HG03045 (cell line): Measurements from ENCODE around the gene BTBD8.

Experiments
- ATAC-seq: cut with Tn5 transposase; IDR thresholded peaks from one replicate; pipeline ENCODE4 v1.9.1; 2021; ENCODE audit warnings: mild to moderate bottlenecking, moderate library complexity; ENCODE audit not compliant: unreplicated experiment

BTBD8 gene

DNA sequence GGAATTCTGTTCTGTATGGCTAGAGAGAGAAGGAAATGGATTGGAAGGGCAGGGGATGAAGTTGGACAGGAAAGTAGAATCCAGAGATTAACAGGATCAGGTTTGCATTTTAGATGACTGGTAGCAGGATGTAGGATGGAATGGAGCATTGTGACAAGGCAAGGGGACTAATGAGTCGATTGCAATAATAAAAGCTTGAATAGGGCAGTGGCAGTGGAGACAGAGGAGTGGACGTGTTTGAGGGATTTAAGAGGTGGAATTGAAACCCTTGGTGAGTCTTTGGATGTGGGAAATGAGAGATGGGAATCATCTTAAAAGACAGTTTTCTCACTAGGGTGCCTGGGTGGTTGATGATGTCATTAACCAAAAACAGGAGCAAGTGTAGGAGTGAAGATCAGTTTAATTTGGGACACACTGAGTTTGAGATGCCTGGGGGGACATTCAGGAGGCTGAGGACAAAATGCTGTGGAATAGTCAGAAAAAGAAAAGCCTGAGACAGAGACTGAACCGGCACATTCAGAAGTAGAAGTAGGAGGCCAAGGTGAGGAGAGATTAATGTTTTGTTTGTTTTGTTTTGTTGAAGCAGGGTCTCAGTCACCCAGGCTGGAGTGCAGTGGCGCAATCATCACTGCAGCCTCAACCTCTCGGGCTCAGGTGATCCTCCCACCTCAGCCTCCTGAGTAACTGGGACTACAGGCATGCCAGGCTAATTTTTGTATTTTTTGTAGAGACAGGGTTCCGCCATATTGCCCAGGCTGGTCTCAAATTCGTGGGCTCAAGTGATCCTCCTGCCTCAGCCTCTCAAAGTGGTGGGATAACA lies 108.5 kb downstream of the BTBD8 start:
- ATAC-seq: no peak

DNA sequence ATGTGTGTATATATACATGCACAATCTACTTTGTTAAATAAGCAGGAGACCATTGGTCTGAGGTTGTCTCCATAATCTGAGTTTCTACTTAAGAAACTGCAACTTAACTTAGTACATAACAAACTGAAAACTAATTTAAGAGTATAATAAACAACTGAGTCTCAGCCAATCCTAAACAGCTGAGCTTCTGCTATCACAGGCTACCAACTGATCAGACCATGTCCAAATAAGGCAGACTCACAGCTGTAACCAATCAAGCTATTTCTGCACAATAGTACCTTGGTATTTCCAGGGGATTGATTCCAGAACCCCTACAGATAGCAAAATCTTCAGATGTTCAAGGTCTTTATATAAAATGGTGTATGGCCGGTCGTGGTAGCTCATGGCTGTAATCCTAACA lies 111.6 kb downstream of the BTBD8 start:
- no peak for ATAC-seq

DNA sequence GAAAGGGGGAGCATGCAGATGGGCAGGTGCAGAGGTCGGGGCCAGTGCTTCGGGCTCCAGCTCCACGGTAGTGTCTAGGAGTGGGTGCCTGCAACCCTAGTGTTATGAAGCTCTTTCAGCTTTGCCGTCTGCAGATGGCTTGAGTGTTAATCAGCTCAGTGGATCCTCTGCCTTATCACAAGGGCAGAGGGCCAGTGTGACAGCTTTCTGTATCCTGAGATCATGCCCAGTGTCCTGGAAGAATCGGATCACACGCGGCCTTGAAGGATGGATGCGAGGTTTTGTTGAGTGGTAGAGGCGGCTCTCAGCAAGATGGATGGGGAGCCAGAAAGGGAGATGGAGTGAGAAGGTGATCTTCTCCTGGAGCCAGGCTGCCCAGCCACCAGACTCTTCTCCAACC lies 112.1 kb downstream of the BTBD8 start:
- ATAC-seq: no peak

DNA sequence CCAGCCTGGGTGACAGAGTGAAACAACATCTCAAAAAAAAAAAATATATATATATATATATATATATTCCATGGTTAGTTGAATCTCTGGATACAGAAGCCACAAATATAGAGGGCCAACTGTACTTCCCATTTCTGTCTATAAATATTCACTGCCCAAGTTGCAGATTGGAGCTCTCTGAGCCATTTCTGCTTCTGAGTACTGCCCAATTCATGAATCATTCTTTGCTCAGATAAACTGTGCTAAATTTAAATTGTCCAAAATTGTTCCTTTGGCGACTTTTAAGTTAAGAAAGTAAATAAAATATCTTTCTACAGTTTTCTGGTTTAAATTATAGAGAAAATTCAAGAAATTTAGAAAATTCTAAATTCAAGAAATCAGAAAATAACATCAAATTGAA lies 114.4 kb downstream of the BTBD8 start:
- ATAC-seq: no peak

DNA sequence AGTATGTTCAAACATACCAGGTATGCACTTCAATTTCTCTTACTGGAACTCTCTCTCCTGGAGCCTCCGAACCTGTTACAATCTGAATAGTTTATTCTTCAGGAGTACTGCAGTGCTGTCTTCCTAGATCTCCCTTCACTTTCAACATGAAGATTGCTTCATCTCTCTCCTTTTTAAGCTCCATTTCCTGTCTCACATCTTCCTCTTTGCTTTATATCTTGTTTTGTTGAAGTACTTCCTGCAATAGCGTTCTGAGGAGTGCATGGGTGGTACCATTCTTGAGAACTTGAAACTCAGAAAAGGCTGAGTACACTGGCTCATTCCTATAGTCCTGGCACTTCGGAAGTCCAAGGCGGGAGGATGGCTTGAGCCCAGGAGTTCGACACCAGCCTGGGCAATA lies 121.8 kb downstream of the BTBD8 start:
- no peak for ATAC-seq

DNA sequence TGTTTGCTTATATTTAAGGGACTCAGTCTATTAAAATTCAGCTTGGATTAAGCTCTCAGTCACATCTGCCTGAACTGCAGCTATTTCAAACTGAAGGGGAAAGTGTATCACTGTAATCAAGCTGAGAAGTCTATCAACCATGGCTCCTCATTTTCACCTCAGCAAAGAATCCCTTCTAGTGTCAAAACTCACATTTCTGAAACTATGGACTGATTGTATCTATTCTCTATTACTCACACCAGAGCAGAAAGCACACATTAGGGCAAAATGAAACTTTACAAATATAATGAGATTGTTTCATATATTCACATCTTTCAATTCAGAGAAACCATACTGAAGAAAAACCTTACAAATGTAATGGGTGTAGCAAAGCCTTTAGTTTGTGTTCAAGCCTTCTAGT lies 123.0 kb downstream of the BTBD8 start:
- ATAC-seq: no peak

DNA sequence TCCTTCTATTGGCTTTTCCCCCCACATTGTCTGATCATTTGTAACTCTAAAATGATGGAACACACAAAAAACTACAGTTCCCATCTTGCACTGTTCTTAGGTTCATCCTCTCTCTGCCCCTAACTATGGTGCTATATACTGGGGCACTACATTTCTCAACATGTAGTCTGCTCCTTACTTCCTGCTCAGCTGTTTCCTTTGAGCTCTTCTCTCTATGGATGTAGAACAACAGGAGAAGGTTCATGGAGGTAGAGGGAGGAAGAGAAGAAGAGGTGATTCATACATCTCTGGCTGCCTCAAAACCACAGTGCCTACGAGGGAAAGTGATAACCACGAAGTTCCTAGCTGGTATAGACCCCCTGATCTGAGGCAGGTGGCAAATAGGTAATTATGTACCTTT lies 130.6 kb downstream of the BTBD8 start:
- no peak for ATAC-seq

DNA sequence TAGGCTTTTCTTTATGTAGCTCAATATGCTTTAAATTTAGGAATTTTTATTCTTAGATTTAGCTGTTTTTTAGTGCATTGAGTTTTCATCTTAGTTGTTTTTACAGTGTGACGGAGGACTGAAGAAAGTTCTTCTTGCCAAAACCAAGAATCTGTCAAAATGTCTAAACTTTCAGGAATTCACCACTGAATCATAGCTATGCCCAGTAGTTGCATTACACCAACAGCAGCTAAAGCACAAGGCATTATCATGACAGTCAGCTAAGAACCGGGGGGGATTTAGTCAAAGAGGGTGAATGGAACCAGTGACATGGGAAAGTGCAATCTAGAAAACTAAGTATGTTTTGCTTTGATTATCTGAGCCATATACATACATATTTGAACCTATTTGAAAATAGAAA lies 131.0 kb downstream of the BTBD8 start:
- no peak for ATAC-seq

DNA sequence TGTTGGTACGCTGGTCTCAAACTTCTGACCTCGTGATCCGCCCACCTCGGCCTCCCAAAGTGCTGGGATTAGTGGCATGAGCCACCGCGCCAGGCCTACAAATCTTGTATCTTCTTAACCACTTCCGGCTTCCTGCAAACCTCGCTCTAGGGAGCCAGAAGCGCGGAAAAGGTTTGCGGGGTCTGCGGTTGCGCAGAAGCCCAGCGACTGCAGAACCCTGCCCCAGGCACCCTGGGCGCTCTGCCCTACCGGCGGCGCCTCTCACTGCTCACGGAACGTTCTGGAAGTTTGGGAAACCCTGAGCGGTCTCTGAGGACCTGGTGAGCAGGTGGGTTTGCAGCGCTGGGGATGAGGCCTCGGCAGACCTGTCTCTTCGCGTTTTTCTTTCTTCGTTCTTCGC lies 137.6 kb downstream of the BTBD8 start, which contains the start of gene C1orf146:
C1orf146 (plus strand) TSS at position 195 of the 400 bp plus-strand sequence. CDS start 13,506 bp downstream, outside the sequence.
- no peak for ATAC-seq

DNA sequence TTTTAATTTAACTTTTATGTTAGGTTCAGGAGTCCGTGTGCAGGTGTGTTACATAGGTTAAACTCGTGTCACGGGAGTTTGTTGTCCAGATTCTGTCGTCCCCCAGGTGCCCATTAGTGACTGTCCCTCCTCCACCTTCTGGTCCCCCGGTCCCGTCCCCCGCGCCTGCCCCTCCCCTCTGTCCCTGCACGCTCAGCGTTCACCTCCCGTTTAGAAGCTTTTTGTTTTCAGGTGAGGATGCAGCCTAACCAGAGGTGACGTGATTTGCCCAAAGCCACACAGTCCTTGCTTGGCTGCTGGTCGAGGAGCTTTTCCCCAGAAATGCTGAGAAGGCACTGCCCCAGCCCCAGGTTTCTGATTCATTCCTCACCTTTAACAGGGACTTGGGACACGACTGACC lies 138.4 kb downstream of the BTBD8 start:
- ATAC-seq: no peak

DNA sequence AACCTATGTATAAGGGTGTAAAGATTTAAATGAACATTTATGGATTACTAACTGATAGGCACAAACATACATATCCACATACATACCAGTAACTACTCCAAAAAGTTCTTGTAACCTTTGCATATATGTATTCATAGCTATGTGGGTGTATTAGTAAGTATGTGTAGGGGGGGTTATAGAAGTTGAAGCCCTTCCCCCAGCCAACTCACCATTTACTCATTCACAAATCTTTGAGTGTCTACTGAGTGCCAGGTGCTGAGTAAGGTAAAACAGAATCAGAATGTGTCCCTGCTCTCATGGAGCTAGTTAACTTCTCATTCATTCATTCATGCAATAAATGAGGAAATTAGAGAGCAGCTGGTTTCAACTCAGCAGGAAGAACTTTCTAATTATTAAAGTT lies 138.9 kb downstream of the BTBD8 start:
- no peak for ATAC-seq

DNA sequence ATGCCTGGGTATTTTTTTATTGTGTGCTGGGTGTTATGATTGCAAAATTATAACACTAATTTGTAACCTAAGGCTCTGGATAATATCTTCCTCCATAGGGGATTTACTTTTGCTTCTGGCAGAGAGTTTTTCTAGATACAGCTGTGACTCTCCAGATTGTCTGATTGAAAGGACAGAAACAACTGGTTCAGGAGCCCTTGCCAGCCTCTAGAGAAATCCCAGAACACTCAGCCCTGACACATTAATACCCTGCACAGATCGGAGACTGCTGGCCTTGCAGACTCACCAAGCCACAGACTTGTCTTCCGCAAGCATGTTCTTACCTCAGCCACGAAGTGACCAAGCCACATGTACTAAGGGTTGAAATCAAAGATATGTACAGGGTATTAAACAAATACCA lies 148.3 kb downstream of the BTBD8 start:
- no peak for ATAC-seq

DNA sequence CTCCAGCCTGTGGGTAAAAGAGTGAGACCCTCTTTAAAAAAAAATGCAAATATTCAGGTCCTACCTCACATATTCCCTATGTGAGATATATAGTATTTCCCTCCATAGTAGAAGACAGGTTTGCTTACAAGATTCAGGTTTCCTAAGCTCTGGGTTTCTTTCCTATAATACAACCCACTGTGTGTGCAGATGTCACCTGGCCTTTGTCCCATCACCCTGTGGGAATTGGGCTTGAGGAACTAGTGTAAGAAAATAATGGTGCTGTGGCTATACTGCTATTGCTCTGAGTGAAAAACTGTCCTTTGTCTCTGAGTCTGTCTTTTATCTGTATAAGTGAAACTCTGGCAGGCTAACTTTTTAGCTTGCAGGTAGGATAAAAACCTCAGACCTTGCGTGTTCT lies 150.6 kb downstream of the BTBD8 start:
- ATAC-seq: no peak
